NCI-H2029 treated with DMSO at 0.1 percent for 48 hours (cell line): ENCODE data around the gene KLF13.

Experiments used
- DNase-seq: peaks from one replicate; lab custom pipeline; 2025; lab: John Stamatoyannopoulos, UW

KLF13 gene

DNA sequence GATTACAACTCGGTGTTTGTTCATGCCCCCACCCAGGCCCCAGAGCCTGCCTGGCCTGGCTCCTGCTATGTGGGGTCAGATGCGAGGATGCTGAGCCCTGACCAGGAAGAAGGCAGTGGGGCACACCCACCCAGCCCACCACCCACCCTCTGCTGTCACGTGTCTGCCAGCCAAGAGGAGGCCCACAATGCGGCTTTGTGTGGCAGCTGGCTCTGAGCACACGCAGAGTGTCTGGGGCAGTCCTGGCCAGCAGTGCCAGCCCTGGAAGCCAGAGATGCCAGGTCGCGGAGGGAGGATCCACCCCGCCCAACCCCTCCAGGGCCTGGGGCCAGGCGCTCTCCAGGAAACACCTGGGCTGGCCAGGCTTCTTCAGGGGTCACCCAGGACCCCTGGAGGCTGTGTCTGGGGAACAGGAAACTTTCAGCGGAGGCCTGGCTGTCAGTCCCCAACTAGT lies 26.4 kb upstream of the KLF13 start:
- no peak for DNase-seq

DNA sequence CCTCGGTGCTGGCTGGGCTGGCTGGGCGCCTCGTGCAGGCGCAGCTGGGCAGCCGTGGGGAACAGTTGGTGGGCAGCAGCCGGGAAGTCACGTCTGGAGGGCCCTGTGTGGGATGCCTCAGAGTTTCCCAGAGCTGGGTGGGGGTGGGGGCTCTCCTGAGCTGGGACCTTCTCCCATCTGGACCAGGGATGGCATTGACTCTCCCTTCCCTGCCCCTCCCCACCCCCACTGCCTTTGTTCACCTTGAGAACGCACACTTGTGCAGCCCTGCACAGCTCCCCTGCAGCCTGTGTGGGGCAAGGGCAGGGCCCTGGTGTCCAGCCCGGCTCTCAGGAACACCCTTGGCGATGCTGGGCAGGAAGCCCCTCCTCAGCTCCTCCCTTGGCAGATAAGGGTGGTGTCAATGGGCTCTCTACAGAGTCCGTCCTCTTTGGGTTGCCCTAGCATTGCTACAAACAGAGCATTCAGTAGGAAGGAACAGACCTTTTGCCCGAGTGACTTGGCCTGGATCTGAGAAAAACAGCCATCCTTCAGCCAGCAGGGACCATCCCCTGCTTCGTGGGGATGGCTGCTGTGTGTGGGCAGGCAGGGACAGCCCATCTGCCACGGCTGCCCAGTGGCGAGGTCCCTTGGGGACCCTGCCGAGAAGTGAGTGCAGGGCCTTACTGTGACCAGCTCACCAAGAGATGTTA lies 25.5 kb upstream of the KLF13 start:
- no peak for DNase-seq

GRCh38 chr15:31301673-31301990 lies 25.0 kb upstream of the KLF13 start:
- no peak for DNase-seq

GRCh38 chr15:31302029-31302657 lies 24.5 kb upstream of the KLF13 start:
- DNase-seq: no peak

- no peak for DNase-seq
These were observed 23.6 kb upstream of the KLF13 start for GRCh38 chr15:31302778-31303725.

DNA sequence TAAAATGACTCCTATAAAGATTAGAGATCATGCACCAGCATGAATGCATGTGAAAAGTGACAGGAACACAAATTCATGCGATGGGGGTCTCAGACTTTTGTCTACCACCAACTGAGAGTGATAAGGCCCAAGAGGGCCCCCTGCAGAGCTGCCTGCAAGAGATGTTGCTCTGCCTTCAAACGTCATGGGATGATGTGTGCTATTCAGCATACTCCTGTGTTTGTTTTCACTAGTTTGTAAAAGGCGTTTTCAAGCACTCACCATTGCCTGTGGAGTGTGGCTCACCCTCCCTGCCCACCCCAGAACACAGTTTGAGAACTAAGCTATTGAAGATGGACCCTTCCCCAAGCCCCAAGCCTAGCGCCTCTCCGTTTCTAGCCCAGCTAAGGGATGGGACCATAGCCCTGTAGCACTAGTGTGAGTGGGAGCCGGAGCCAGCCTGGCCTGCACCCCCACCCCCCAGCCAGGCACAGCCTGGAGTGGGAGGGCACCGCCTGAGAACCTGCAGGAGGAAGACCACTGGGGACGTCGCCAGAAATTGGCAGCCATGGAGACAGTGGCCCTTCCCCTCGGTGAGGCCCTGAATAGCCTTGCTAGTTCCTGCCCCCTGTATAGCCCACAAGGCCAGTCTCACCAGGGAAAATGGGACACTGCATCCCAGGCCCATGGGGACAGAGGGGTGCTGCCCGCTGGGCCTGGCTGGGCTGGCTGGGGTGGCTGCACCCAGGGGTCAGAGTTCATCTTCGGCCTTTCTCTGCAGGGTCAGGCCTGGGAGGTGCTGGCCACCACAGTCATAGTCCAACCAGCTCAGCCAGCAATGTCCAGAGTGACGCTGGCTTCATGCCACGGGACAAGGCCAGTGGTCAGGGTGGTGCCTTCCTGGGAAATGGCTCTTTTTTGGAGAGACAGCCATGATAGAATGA lies 22.6 kb upstream of the KLF13 start:
- no peak for DNase-seq

GRCh38 chr15:31304751-31305365 lies 21.8 kb upstream of the KLF13 start:
- DNase-seq: no peak

GRCh38 chr15:31305375-31305774 lies 21.3 kb upstream of the KLF13 start:
- DNase-seq: no peak

DNA sequence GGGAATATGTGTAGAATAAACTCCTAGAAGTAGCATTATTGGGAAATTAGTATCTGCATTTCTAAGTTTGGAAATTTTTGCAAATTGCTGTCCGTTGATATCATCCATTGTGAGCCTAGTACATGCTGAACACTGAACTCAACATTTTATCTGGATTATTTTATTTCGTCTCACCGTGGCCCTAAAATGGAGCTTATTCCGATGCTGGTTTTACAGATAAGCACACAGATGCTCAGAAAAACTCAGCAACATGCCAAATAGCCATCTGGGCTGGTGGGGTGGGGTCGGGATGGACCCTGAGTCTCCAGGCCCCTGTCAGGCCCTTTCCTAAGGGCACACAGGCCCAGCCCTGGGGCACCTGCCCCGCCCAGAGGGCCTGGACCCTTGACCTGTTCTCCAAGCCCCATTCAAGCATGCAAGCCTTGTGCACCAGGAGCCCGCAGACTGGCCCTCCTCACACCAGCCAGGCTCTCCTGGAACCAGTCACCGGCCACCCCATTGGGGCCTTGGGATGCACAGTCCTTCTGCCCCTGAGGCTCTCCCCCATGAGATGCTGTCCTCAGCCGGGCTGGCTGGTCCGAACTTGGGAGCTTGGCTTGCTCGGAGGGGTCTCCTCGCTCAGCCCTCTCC lies 20.7 kb upstream of the KLF13 start:
- no peak for DNase-seq

DNA sequence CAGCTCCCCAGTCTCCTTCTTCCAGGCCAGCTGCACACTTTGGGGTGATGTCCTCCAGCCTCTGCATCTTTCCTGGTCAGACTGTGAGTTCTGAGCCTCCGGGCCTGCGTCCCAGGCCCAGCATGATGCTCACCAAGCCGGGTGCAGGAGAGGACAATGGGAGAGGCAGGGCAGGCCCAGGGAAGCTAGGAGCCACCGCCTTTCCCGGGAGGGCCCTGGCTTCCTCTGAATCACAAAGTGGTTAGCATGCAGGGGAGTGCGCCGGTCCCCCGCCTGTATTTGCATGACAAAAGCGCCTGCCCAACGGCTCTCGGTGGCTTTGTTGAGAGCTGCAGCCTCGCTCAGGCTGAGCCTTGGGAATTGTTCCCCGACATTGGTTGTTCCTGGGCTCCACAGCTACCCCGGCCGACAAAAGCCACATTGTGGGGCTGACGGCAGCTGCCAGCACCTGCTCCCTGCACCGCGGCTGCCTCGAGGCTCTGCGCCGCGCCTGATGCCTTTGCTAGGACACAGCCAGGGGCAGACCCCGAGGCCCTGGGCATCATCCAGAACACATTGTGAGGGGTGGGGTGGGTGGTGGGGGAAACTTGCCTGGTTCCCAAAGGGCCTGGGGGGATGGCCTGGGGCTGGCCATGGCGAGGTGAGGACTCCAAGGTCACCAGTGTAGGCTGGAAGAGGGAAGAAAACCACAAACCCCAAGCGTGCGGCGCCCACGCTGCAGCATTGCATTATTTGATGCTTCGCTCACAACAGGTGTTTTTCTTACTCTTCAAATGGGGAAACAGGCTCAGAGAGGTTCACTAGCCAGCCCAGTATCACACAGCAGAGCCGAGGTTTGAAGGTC lies 20.0 kb upstream of the KLF13 start:
- no peak for DNase-seq

GRCh38 chr15:31307270-31308184 lies 19.1 kb upstream of the KLF13 start:
- no peak for DNase-seq

DNA sequence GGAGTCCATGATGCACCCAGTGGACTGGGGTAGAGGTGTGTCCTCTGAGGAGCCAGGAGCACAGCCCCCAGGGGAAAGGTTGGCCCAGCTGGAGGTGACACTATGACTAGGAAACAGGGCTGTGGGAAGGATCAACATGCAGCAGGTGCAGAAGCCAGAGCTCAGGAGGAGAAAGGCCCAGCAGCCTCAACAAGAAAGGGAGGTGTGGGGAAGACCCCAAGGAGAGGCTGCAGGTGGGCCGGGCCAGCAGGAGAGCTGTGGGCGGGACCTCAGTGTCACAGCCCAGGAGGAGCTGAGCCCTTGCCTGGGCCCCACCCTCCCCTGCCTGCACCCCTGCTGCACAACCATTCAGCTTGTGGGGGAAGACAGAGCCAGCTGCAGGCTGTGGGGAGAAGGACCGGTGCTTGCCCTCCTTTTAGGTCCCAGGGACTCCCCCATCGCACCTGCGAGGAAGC lies 18.4 kb upstream of the KLF13 start:
- DNase-seq: no peak

DNA sequence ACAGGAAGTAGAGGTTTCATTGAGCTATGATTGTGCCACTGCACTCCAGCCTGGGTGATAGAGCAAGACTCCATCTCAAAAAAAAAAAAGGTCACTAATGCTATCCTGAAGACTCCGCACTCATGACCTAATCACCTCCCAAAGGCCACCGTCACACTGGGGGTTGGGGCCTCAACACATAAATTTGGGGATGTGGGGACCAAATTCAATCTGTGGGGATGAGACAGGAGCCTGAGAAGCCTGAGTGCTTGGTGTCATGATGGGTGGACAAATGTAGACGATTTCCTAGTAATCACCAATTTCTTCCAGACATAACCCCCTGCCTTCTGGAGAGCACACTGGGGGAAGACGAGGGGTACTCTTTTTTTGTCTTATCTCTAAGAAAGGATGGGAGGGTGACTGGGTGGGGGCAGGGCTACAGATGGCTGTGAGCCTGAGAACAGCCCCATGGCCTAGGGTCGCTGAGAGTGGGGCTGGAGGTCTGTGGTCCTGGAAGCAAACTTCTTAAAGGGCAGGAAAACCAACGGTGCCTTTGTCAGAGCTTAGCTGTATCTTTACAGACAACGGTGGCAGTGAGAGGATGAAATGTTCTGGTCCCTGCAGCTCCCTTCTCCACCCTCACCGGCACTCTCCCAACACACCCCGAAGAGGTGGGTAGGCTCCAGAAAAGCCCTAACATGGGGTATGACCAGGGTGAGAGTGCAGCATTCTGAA lies 16.6 kb upstream of the KLF13 start:
- DNase-seq: no peak

DNA sequence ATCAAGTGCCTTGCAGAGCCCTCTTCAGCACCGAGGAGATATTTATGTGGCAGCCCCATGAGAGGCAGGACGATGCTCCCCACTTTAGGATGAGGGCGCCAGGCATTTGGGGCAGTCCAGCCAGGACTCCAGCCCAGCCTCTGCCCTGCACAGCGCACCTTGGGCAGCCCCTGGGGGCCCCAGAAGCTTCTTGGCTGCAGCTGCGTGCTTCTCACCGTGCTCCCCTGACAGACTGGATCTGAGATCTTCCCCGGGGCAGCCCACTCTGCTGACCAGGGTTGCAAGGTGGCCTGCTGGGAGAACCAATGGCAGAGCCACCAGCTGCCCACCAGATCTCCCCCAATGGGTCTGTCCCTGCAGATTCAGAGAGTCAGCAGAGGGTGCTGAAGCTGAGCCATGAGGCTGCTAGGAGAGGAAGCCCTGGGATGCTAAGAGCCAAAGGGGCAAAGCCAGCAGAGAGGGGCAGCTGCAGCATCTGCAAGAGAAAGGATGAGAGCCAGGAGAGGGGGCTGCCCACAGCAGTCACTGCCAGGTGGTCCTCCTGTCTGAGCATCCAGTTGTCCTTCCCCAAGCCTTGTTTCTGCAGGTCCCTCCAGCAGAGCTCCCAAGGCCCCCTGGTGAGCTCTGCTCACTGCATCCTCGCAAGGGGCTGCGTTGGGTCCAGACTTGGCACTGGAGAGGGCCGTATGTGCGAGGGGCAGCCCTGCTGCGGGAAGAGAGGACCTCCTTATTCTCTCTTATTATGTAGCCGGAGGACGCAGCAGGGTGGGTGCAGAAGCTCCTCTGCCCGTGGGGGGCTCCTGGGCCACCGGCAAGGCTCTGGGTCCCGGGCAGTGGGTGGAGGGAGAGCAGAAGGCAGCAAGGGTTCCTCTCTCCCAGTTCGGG lies 14.7 kb upstream of the KLF13 start:
- no peak for DNase-seq

GRCh38 chr15:31313223-31313622 lies 13.4 kb upstream of the KLF13 start:
- DNase-seq: no peak

DNA sequence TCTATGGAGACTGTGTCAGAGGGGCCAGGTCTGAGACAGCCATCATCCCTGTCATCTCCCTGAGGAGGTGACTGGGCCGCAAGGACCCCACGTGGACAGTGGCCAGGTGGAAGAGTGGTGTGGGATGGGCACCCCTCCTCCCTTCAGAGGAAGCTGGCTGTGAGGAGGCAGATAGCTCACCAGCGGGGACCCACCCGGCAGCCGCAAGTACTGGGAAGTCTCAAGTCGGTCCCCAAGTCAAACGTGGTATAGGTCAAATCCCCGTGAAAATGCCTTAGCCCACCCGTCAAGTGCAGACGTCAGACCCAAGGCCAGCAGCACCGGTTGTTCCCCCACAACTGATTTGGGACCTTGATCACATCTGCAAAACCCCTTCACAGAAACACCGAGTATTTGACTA lies 12.3 kb upstream of the KLF13 start:
- DNase-seq: no peak

DNA sequence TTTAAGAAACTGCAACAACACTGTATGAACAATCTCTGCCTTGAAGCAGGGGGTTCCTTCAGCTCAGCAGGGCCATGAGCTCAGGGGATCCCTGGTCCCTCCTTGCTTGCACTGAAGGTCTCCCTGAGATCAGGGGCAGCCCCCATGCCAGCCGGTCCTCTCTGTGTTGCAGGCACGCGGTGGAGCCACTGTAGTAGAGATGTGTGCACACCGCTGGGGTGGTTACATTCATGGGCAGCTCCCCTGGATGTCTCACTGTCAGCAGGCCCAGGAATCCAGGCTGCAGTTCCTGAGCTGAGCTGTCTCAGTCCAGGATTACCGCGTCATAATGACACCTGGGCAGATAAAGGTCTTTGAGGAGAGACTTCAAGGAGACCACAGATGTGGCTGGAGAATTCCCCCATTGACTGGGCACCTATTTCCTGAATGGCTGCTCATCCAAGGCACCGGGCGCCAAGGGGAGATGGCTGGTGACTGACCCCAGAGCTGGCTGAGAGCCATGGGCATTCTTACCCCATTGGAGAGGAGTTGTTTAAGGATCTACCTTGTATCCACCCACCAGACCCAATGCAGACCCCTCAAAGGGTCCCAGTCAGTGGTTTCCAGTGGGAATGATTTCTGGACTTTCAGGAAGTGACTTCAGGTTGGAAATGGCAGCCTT lies 10.4 kb upstream of the KLF13 start:
- no peak for DNase-seq
